ENCODE data around the gene EXOC6B. TPM values are rescaled to one million over a fixed set of nuclear protein-coding genes. Genes with fewer than 3 reads are reported as not detected.
"Not testable (repeated sequence)": the region's sequence is repeated elsewhere in the genome, so short reads cannot be mapped to it uniquely, and the experiment has no call there.

EXOC6B gene
- total and polyA plus RNA-seq, 11 donors, result 18.4 to 192 (median 143) TPM

DNA sequence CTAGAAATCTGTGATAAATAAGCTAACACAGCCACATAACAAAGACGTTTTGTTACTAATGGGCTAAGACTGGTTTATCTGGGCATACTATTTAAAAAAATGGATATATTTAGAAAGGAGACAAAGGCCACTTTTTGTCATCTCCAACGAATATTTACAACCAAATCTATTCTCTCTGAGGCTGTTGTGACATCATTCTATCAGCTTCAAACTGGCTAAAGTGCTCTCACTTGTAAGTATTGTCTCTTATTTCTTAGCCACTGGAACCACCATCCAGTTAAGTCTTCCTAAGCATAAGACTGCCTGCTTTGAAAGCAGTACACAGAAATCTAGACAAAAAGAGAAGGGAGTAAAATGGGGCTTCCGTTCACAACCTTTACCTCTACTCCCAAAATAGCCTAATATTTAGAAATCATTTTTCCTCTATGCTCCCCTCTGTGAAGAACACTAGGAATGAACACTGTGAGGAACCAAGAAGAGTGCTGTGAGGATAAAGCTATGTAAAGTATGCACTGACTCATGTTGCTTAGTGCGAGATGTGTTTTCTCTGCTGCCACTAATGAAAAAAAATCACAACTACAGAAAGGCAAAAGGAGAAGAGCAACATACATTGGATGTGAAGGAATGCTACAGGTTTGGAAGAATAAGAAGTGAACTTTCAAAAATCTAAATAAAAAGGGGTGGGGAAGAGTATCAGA is 264.1 kb downstream of the EXOC6B start:
- no peaks in the 10 kb centered on the region for H3K9me3 ChIP-seq
- H3K4me3 ChIP-seq, result no peak overlapping the region
- DNase-seq, result no peak
- H3K4me1 ChIP-seq, result peaks cover 0 to 38% (median 22%) of the 10 kb centered on the region in 12 donors
- WGBS, 4 donors, result 33 to 38% (median 35%) methylated on average over 4 of the region's 4 CpGs
- H3K27ac ChIP-seq, result peak overlapping the region in 5 of 12 donors; percentile 11 to 43 (median 40)
- H3K27me3 ChIP-seq, result no peaks in the 10 kb centered on the region
- intact Hi-C loops (cut with DNase I), result no loop called here
- TF ChIP-seq, protein P1, sequence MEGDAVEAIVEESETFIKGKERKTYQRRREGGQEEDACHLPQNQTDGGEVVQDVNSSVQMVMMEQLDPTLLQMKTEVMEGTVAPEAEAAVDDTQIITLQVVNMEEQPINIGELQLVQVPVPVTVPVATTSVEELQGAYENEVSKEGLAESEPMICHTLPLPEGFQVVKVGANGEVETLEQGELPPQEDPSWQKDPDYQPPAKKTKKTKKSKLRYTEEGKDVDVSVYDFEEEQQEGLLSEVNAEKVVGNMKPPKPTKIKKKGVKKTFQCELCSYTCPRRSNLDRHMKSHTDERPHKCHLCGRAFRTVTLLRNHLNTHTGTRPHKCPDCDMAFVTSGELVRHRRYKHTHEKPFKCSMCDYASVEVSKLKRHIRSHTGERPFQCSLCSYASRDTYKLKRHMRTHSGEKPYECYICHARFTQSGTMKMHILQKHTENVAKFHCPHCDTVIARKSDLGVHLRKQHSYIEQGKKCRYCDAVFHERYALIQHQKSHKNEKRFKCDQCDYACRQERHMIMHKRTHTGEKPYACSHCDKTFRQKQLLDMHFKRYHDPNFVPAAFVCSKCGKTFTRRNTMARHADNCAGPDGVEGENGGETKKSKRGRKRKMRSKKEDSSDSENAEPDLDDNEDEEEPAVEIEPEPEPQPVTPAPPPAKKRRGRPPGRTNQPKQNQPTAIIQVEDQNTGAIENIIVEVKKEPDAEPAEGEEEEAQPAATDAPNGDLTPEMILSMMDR (IDR thresholded peaks at IDR 0.05), result no peak
- no peak for TF ChIP-seq POLR2A (IDR thresholded peaks at IDR 0.05)
- ATAC-seq, result peak; percentile 67 to 82 (median 76)
- peaks cover 0 to 15% (median 2%) of the 10 kb centered on the region in 9 donors for H3K36me3 ChIP-seq

DNA sequence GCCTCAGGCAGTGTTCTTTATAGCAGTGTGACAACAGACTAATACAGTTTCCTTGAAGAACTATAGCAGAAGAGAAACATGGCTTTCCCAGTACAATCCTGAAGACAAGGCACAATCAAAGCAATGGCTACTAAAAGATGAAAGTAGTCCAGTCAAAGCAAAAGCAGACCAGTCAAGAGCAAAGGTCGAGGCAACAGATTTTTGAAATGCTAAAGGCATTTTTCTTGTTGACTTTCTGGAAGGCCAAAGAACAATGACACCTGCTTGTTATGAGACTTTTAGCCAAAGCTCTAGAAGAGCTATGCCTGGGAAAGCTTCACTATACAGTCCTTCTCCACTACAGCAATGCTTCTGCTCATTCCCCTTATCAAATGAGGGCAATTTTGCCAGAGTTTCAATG is 269.9 kb downstream of the EXOC6B start:
- no peak overlapping the region for H3K27ac ChIP-seq
- TF ChIP-seq, protein P1 (IDR thresholded peaks at IDR 0.05), result no peak
- TF ChIP-seq POLR2A (IDR thresholded peaks at IDR 0.05), result no peak
- peaks cover 0 to 18% (median 0%) of the 10 kb centered on the region in 12 donors for H3K9me3 ChIP-seq
- H3K27me3 ChIP-seq, result no peaks in the 10 kb centered on the region
- no peak overlapping the region for H3K4me3 ChIP-seq
- peaks cover 0 to 10% (median under 1%) of the 10 kb centered on the region in 12 donors for H3K4me1 ChIP-seq
- no peak for DNase-seq
- peaks cover 0 to 23% (median 2%) of the 10 kb centered on the region in 9 donors for H3K36me3 ChIP-seq
- intact Hi-C loops (cut with DNase I), result no loop called here
- WGBS, 4 donors, result 77 to 98% (median 97%) methylated on average over 1 of the region's 1 CpG
- no peak for ATAC-seq

- H3K4me3 ChIP-seq; H3K4me1 ChIP-seq; H3K27me3 ChIP-seq; H3K27ac ChIP-seq; intact Hi-C loops (cut with DNase I); ATAC-seq; DNase-seq: not testable (repeated sequence)
- Histone ChIP-seq H3K9me3 (peaks cover 0 to 18% (median 0%) of the 10 kb centered on the region in 12 donors), H3K36me3 (peaks cover 0 to 23% (median 2%) of the 10 kb centered on the region in 9 donors)
- 100% methylated on average over 1 of the region's 1 CpG for WGBS, 4 donors
These were observed 270.5 kb downstream of the EXOC6B start for GRCh38 chr2:72555363-72555762.

DNA sequence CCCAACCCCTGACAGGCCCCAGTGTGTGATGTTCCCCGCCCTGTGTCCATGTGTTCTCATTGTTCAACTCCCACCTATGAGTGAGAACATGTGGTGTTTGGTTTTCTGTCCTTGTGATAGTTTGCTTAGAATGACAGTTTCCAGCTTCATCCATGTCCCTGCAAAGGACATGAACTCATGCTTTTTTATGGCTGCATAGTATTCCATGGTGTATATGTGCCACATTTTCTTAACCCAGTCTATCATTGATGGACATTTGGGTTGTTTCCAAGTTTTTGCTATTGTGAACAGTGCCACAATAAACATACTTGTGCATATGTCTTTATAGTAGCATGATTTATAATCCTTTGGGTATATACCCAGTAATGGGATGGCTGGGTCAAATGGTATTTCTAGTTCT is 270.9 kb downstream of the EXOC6B start:
- H3K4me3 ChIP-seq; H3K27ac ChIP-seq; ATAC-seq; H3K27me3 ChIP-seq; DNase-seq; intact Hi-C loops (cut with DNase I); H3K4me1 ChIP-seq: not testable (repeated sequence)
- Histone ChIP-seq H3K9me3 (peaks cover 0 to 18% (median 0%) of the 10 kb centered on the region in 12 donors), H3K36me3 (peaks cover 0 to 23% (median 2%) of the 10 kb centered on the region in 9 donors)
- WGBS, 4 donors, result 95 to 100% (median 100%) methylated on average over 1 of the region's 1 CpG

DNA sequence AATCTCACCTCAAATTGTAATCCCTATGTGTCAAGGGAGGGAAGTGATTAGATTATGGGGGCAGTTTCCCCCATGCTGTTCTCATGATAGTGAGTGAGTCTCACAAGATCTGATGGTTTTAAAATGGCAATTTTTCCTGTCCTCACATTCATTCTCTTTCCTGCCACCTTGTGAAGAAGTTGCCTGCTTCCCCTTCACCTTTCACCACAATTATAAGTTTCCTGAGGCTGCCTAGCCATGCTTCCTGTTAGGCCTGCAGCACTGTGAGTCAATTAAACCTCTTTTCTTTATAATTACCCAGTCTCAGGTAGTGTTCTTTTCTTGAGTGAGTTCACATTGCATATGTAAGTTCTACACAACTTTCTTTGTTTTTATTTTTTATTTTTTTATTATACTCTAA is 271.5 kb downstream of the EXOC6B start:
- intact Hi-C loops (cut with DNase I), result no loop called here
- Histone ChIP-seq H3K27ac (no peak overlapping the region), H3K9me3 (peaks cover 0 to 18% (median 0%) of the 10 kb centered on the region in 12 donors), H3K27me3 (no peaks in the 10 kb centered on the region), H3K36me3 (peaks cover 0 to 22% (median 2%) of the 10 kb centered on the region in 9 donors), H3K4me1 (no peaks in the 10 kb centered on the region), H3K4me3 (no peak overlapping the region)
- DNase-seq (no peak), ATAC-seq (no peak)
- no peak for TF ChIP-seq POLR2A (IDR thresholded peaks at IDR 0.05)
- TF ChIP-seq, protein P1 (IDR thresholded peaks at IDR 0.05), result no peak

All from heart left ventricle (tissue), 16 donors.